ENCODE data around the gene UNC50. TPM values are rescaled to one million over a fixed set of nuclear protein-coding genes. Genes with fewer than 3 reads are reported as not detected.
A peak's percentile ranks its signal among the peaks of the same experiment; 100 is the strongest.
"Not testable (repeated sequence)": the region's sequence is repeated elsewhere in the genome, so short reads cannot be mapped to it uniquely, and the experiment has no call there.

Gene UNC50
- total RNA-seq, 1 donor from 2014 or later: 41.8 TPM

GRCh38 chr2:98589489-98589888 is 18.9 kb upstream of the UNC50 start:
- no peak for DNase-seq (ENCODE audit: low spot score)
- Mint-ChIP-seq H3K4me1 (ENCODE audit: low read depth) (no peaks in the 10 kb centered on the region), H3K4me3 (ENCODE audit: unreplicated experiment) (no peak overlapping the region), H3K9me3 (ENCODE audit: low read depth) (peaks cover 3% of the 10 kb centered on the region), H3K27me3 (ENCODE audit: low read depth) (no peaks in the 10 kb centered on the region), H3K36me3 (ENCODE audit: low read depth) (peaks cover 10% of the 10 kb centered on the region), H3K27ac (ENCODE audit: unreplicated experiment) (no peak overlapping the region)
- TF ChIP-seq CTCF (IDR thresholded peaks at IDR 0.05): no peak

DNA sequence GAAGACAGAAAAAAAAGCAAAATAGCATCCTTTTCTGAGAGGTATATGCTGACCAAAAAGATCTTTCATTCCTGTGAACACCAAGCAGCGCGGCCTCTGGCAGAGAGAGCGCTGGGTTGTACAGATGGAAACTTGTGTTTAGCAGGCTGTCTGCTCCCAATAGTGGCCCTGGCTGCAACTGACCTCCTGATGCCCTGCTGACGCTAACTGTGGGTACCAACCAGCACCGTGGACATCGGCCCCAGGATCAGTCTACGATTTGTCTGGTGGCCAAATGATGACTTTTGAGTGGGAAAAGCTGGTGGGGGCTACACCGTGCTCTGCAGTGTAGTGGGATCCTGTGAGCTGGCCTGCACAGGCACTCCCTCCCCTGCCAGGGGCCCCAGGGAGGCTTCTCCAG is 15.8 kb upstream of the UNC50 start:
- Mint-ChIP-seq H3K36me3 (ENCODE audit: low read depth) (peaks cover 7% of the 10 kb centered on the region), H3K4me3 (ENCODE audit: unreplicated experiment) (no peak overlapping the region), H3K9me3 (ENCODE audit: low read depth) (peaks cover 3% of the 10 kb centered on the region), H3K27me3 (ENCODE audit: low read depth) (no peaks in the 10 kb centered on the region), H3K27ac (ENCODE audit: unreplicated experiment) (no peak overlapping the region), H3K4me1 (ENCODE audit: low read depth) (no peaks in the 10 kb centered on the region)
- no peak for TF ChIP-seq CTCF (IDR thresholded peaks at IDR 0.05)
- DNase-seq (ENCODE audit: low spot score): no peak

GRCh38 chr2:98594665-98595064 is 13.7 kb upstream of the UNC50 start:
- not testable (repeated sequence) for DNase-seq (ENCODE audit: low spot score); H3K4me1 Mint-ChIP-seq (ENCODE audit: low read depth); H3K36me3 Mint-ChIP-seq (ENCODE audit: low read depth); H3K27ac Mint-ChIP-seq (ENCODE audit: unreplicated experiment); H3K9me3 Mint-ChIP-seq (ENCODE audit: low read depth); H3K4me3 Mint-ChIP-seq (ENCODE audit: unreplicated experiment); H3K27me3 Mint-ChIP-seq (ENCODE audit: low read depth)

DNA sequence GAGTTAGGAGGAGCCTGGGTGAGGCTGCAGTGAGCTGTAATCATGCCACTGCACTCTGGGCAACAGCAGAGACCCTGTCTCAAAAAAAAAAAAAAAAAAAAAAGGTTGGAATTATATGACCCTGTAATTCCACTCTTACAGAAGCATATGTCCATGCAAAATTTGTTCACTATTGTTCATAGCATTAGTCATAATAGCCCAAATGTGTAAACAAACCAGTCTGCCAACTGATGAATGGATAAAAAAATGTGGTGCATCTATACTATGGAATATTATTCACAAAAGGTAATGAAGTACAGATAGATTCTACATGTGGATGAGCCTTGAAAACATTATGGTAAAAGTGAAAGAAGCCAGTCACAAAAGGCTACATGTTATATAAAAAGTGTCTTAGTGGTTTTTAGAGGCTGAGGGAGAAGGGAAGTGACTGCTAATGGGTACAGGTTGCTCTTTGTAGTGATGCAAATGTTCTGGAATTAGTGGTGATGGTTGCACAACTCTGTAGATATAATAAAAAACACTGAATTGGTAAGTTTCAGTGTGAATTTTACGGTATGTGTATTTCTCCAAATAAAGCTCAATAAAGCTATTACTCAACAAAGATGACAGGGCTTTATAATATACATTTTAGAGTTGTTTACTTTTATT is 9.5 kb upstream of the UNC50 start:
- DNase-seq (ENCODE audit: low spot score): no peak
- no peaks in the 10 kb centered on the region for H3K4me1 Mint-ChIP-seq (ENCODE audit: low read depth)
- no peak overlapping the region for H3K4me3 Mint-ChIP-seq (ENCODE audit: unreplicated experiment)
- peaks cover 2% of the 10 kb centered on the region for H3K9me3 Mint-ChIP-seq (ENCODE audit: low read depth)
- no peak for TF ChIP-seq CTCF (IDR thresholded peaks at IDR 0.05)
- H3K27ac Mint-ChIP-seq (ENCODE audit: unreplicated experiment): no peak overlapping the region
- H3K27me3 Mint-ChIP-seq (ENCODE audit: low read depth): no peaks in the 10 kb centered on the region
- H3K36me3 Mint-ChIP-seq (ENCODE audit: low read depth): peaks cover 11% of the 10 kb centered on the region

GRCh38 chr2:98601532-98602132 is 6.8 kb upstream of the UNC50 start:
- Mint-ChIP-seq H3K27me3 (ENCODE audit: low read depth) (no peaks in the 10 kb centered on the region), H3K36me3 (ENCODE audit: low read depth) (peaks cover 8% of the 10 kb centered on the region), H3K9me3 (ENCODE audit: low read depth) (no peaks in the 10 kb centered on the region), H3K4me1 (ENCODE audit: low read depth) (peaks cover 20% of the 10 kb centered on the region), H3K4me3 (ENCODE audit: unreplicated experiment) (no peak overlapping the region), H3K27ac (ENCODE audit: unreplicated experiment) (no peak overlapping the region)
- DNase-seq (ENCODE audit: low spot score): no peak
- peak; percentile 84 for TF ChIP-seq CTCF (IDR thresholded peaks at IDR 0.05)

DNA sequence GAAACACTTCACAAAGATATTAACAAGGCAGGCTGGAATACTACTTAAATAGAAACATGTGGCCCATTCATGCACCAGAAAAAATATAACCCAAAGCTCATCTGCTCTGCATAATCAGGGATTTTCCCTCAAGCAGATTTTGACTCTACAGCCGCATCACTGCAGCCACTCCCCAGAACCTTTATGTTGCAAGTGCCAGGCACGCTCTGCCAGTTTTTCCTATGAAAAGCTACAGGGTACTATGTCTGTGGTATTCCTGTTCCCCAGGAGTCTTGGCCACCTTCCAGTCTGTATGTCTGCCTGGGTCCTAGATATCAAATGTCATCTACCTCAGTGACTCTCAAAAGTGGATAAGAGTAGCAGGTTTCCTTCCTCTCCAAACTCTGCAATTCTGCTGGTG is 3.8 kb upstream of the UNC50 start:
- Mint-ChIP-seq H3K9me3 (ENCODE audit: low read depth) (no peaks in the 10 kb centered on the region), H3K27me3 (ENCODE audit: low read depth) (no peaks in the 10 kb centered on the region), H3K4me1 (ENCODE audit: low read depth) (peaks cover 37% of the 10 kb centered on the region), H3K27ac (ENCODE audit: unreplicated experiment) (peak overlapping the region; percentile 18), H3K4me3 (ENCODE audit: unreplicated experiment) (no peak overlapping the region), H3K36me3 (ENCODE audit: low read depth) (peaks cover 8% of the 10 kb centered on the region)
- no peak for DNase-seq (ENCODE audit: low spot score)
- TF ChIP-seq CTCF (IDR thresholded peaks at IDR 0.05): no peak

Data from chondrocyte (in vitro differentiated cells).